HG02943 (cell line): Measurements from ENCODE around the gene OCLN.
"Not testable (repeated sequence)": the region's sequence is repeated elsewhere in the genome, so short reads cannot be mapped to it uniquely, and the experiment has no call there.

Experiments used
- ATAC-seq: cut with Tn5 transposase; IDR thresholded peaks from one replicate; pipeline ENCODE4 v1.9.1; 2021; ENCODE audit warnings: mild to moderate bottlenecking, low read depth, moderate library complexity; ENCODE audit not compliant: unreplicated experiment

The OCLN gene, protein sequence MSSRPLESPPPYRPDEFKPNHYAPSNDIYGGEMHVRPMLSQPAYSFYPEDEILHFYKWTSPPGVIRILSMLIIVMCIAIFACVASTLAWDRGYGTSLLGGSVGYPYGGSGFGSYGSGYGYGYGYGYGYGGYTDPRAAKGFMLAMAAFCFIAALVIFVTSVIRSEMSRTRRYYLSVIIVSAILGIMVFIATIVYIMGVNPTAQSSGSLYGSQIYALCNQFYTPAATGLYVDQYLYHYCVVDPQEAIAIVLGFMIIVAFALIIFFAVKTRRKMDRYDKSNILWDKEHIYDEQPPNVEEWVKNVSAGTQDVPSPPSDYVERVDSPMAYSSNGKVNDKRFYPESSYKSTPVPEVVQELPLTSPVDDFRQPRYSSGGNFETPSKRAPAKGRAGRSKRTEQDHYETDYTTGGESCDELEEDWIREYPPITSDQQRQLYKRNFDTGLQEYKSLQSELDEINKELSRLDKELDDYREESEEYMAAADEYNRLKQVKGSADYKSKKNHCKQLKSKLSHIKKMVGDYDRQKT

GRCh38 chr5:69492391-69492922 is at the start of gene OCLN:
TSS of gene OCLN (plus strand) at chr5:69492790. CDS start at chr5:69504245, 11,455 bp downstream.
- no peak for ATAC-seq

- no peak for ATAC-seq
Measured at GRCh38 chr5:69444127-69444754, 48.3 kb upstream of the OCLN start.

- no peak for ATAC-seq
Measured at GRCh38 chr5:69449511-69449910, 43.1 kb upstream of the OCLN start.

DNA sequence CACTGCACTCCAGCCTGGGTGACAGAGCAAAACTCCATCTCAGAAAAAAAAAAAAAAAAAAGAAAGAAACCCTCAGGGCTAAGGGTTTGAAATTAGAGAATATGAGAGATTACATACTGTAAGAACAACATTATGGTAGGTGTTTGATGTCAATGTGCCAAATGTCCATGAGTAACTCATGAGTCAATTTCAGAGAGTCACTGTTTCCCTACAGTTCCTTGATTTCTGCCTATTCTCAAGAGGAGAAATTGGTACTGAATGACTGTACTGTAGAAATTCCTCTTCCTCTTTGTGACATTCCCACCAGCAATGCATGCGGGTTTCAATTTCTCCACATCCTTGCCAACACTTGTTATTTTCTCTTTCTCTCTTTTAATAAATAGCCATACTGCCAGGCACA is 42.5 kb upstream of the OCLN start:
- ATAC-seq: no peak

- not testable (repeated sequence) for ATAC-seq
Measured at GRCh38 chr5:69450527-69450926, 42.1 kb upstream of the OCLN start.

DNA sequence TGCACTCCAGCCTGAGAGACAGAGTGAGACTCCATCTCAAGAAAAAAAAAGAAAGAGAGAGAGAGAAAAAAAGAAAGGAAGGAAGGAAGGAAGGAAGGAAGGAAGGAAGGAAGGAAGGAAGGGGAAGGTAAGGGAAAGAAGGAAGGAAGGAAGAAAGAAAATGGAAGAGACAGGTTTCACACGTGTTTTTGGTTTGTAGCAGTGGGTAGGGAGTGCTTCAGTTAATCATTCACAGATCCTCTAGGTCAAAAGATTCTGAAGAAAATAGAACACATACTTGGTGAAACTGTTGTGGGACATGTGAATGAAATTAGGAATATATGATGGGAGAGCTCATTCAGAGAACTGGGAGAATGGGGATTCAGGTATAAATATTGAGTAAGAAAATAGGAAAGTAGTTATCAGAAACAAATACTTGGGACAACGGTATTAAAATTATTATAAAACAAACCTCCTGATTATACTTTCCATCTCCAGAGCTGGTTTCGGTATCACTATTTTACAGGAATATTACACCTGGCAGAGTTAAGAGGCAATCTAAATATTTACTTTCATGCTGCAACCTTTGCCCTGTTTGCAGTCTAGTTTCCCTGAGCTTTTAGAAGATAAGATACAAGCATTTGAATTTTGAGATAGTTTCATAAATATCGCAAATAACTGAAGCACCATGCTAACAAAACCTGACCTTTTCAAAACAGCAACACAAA is 40.5 kb upstream of the OCLN start:
- no peak for ATAC-seq

DNA sequence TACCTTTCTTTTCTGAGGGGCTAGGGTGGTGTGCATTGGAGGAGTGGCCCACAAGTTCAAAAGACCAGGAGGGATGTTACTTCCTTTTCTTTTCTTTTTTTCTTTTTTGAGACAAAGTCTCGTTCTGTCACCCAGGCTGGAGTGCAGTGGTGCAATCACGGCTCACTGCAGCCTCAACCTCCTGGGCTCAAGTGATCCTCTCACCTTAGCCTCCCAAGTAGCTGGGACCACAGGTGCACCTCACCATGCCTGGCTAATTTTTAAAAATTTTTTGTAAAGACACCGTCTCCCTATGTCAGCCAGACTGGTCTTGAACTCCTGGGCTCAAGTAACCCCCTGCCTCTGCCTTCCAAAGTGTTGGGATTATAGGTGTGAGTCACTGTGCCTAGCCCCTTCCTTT is 39.1 kb upstream of the OCLN start:
- ATAC-seq: not testable (repeated sequence)

GRCh38 chr5:69454460-69455249 is 37.9 kb upstream of the OCLN start:
- no peak for ATAC-seq

DNA sequence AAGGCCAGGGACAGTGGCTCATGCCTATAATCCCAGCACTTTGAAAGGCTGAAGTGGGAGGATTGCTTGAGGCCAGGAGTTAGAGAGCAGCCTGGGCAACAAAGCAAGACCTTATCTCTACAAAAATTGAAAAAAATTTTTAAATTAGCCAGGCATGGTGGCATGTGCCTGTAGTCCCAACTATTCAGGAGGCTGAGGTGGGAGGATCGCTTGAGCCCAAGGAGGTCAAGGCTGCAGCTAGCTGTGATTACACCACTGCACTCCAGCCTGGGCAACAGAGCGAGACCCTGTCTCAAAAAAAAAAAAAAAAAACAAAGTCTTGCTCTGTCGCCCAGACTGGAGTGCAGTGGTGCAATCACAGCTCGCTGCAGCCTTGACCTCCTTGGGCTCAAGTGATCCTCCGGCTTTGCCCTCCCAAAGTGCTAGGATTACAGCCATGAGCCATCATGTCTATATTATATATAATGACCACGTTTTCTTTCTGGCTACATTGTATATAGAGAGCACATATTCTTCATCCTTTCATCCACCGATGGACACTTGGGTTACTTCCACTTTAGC is 37.1 kb upstream of the OCLN start:
- ATAC-seq: not testable (repeated sequence)

DNA sequence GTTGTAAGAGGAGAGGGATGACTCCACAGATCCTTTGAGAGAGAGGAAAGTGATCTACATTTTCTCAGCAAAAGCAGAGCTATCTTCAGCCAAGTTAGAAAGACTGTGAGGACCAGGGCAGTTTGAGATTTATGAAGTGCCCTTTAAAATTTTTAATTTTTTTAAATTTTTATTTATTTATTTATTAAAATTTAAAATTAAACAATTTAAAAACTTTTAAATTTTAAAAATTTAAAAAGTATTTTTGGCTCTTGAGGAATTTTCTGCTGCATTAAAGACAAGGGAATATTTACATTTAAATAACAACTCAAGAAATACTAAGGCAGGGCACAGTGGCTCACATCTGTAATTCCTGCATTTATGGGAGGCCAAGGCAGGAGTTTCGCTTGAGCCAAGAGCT is 30.4 kb upstream of the OCLN start:
- ATAC-seq: no peak

- not testable (repeated sequence) for ATAC-seq
Measured at GRCh38 chr5:69466375-69466774, 26.2 kb upstream of the OCLN start.

DNA sequence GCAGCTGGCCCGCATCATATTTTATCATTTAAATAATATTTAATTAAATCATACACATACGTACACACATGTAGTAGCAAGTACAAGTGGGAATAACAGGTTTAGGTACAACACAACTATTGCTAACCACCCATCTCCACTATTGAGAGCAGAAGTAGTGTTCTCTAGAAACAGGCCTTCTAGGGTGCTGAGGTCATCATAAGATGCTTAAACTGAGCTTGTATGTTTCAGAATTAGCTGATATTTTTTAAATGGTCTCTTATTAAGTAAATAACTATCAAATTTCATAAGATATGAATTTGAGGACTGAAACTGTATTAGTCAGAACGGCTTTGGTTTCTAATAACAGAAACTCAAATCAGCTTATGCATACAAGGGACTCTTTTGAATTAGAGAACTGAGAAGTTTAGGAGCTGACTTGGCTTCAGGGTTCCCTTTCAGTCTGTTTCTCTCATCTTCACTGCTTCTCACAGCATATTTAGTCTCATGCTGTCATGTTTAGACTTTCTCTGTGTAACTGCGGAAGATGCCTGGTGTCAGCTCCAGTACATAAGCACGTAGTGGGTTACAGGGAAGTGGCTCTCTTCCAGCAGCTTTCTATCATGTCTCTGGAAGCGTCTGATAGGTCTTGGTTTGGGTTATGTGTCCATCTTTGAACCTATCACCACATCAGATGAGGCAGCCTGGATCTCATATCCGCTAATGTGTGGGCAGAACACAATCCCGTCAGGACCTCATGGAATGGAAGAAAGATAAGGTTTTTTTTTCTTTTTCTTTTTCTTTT is 25.0 kb upstream of the OCLN start:
- peak; percentile 77 for ATAC-seq

DNA sequence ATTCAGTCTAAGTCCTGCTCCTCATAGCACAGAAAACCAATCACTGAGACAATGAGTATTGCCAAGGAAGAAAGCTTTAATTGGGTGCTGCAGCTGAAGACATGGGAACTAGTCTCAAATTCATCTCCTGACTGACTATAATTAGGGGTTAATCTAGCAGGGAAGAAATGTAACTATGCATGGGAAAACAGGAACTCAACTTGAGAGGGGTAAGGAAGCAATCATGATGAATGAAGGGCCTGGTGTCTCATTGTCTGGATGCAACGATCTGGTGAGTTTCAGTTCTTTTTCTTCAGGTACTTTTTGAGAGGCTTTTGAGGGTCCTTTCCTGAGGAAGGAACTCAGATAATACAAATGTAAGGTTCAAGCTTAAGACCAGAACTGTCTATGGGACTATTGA is 24.0 kb upstream of the OCLN start:
- no peak for ATAC-seq

DNA sequence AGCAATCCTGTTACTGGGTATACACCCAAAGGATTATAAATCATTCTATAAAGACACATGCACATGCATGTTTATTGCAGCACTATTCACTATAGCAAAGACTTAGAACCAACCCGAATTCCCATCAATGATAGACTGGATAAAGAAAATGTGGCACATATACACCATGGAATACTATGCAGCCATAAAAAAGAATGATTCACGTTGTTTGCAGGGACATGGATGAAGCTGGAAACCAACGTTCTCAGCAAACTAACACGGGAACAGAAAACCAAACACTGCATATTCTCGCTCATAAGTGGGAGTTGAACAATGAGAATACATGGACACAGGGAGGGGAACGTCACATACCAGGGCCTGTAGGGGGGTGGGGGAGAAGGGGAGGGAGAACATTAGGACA is 21.1 kb upstream of the OCLN start:
- ATAC-seq: not testable (repeated sequence)

- ATAC-seq: not testable (repeated sequence)
Measured at GRCh38 chr5:69472535-69473143, 20.0 kb upstream of the OCLN start.

GRCh38 chr5:69477170-69477569 is 15.4 kb upstream of the OCLN start:
- ATAC-seq: no peak

- not testable (repeated sequence) for ATAC-seq
Measured at GRCh38 chr5:69478296-69478695, 14.3 kb upstream of the OCLN start.

- no peak for ATAC-seq
Measured at GRCh38 chr5:69484891-69485290, 7.7 kb upstream of the OCLN start.

DNA sequence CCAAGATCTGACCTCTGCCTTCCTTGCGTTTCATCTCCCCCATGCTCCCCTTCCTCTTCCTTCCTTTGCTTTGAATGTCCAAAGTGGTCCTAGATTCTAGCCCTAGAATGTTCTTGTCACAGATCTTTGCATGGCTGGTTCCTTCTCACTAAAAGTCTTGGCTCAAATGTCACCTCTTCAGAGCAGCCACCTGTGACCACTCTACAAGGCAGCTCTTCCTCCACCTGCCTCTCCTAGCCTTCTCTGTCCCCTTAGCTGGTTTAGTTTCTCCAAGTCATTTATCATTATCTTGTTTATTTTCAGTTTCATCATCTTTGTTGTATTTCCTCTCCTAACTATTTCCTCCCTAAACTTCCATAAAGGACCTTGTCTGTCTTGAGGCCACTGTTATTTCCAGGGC is 7.1 kb upstream of the OCLN start:
- ATAC-seq: no peak
